ENCODE results near the gene ZNF66.
"Not testable (repeated sequence)": the region's sequence is repeated elsewhere in the genome, so short reads cannot be mapped to it uniquely, and the experiment has no call there.

The ZNF66 gene

GRCh38 chr19:20776083-20777076 lies at the start of gene ZNF66:
ZNF66 (plus strand) TSS chr19:20776304; CDS start chr19:20776448, 144 bp downstream.
- DNase-seq (ENCODE audit: low read depth) = peak; percentile 94

- not testable (repeated sequence) for DNase-seq (ENCODE audit: low read depth)
These were observed 25.9 kb upstream of the ZNF66 start for GRCh38 chr19:20750169-20750568.

DNA sequence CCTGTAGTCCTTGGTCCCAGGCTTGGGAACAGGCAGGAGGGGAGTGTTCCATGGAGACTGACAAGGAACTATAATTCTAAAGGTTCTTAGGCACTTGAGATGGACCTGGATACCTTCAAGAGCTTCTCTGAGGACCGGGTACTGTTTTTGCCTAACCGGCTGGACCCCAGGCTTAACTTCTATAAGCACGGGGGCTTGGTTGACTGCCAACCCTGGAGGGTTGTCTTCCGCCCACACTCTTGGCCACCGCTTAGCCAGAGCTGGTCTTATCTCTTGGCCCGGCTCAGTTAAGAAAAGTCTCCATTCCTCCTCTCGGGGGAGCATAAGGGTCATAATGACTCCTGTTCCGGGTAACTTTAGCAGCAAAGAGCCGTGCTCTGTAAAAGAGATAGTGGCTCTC lies 23.8 kb upstream of the ZNF66 start:
- not testable (repeated sequence) for DNase-seq (ENCODE audit: low read depth)

- DNase-seq (ENCODE audit: low read depth) = not testable (repeated sequence)
These were observed 6.8 kb upstream of the ZNF66 start for GRCh38 chr19:20769225-20769736.

- no peak for DNase-seq (ENCODE audit: low read depth)
These were observed 11.7 kb downstream of the ZNF66 start for GRCh38 chr19:20787786-20788185.

DNA sequence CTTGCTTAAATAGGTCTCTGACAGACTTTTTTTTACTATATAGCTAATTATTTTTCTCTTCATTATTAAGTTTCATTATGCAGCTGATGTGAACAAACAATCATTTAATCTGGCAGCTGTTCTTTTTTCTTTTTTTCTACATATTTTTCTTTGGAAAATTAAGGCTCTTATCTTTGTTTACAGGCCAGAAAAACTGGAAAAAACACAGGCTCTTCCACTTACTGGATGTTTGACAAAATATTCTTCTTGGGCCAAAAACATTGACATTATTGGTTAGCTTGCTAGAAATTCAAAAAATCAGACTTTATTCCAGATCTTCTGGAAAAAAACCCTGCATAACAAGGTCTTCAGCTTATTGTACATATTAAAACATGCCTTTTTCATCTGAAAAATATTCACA lies 15.7 kb downstream of the ZNF66 start:
- no peak for DNase-seq (ENCODE audit: low read depth)

DNA sequence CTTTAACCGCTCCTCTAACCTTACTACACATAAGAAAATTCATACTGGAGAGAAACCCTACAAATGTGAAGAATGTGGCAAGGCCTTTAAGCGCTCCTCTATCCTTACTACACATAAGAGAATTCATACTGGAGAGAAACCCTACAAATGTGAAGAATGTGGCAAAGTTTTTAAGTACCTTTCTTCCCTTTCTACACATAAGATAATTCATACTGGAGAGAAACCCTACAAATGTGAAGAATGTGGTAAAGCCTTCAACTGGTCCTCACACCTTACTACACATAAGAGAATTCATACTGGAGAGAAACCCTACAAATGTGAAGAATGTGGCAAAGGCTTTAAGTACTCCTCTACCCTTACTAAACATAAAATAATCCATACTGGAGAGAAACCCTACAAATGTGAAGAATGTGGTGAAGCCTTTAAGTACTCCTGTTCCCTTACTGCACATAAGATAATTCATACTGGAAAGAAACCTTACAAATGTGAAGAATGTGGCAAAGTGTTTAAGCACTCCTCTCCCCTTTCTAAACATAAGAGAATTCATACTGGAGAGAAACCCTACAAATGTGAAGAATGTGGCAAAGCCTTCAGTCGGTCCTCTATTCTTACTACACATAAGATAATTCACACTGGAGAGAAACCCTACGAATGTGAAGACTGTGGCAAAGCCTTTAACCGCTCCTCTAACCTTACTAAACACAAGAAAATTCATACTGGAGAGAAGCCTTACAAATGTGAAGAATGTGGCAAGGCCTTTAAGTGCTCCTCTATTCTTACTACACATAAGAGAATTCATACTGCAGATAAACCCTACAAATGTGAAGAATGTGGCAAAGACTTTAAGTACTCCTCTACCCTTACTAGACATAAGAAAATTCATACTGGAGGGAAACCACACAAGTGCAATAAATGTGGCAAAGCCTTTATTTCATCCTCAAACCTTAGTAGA lies 30.5 kb downstream of the ZNF66 start:
- DNase-seq (ENCODE audit: low read depth) = not testable (repeated sequence)

- DNase-seq (ENCODE audit: low read depth) = no peak
These were observed 64.3 kb downstream of the ZNF66 start for GRCh38 chr19:20840371-20840770.

All from GM04504 (cell line).